Neural progenitor cell (in vitro differentiated cells): ENCODE data around the gene PRRG4. TPM values are rescaled to one million over a fixed set of nuclear protein-coding genes. Genes with fewer than 3 reads are reported as not detected.

Experiments
- DNase-seq: peaks from one replicate; pipeline ENCODE4 v3.0.0-alpha.2; 2016; ENCODE audit warnings: low spot score
- H2AFZ ChIP-seq: fragments of 200-600 bp; sonication (generic); replicated peaks from 2 replicates; pipeline ENCODE4 v1.6.1; 2016; ENCODE audit warnings: antibody characterized with exemption
- H3F3A ChIP-seq: fragments of 200-600 bp; sonication (generic); 2 replicates; pipeline ENCODE4 v1.6.1; 2016; ENCODE audit warnings: antibody characterized with exemption, low read depth
- H3K27ac ChIP-seq: fragments of 200-600 bp; sonication (generic); 2 replicates; pipeline ENCODE4 v1.5.1; 2016; ENCODE audit warnings: mild to moderate bottlenecking
- H3K27me3 ChIP-seq: fragments of 200-600 bp; sonication (generic); 2 replicates; pipeline ENCODE4 v1.6.1; 2016; ENCODE audit warnings: mild to moderate bottlenecking, moderate library complexity
- H3K36me3 ChIP-seq: fragments of 200-600 bp; sonication (generic); 2 replicates; pipeline ENCODE4 v1.5.1; 2016
- H3K4me1 ChIP-seq: fragments of 200-600 bp; sonication (generic); 2 replicates; pipeline ENCODE4 v1.6.1; 2016; ENCODE audit warnings: mixed run types
- H3K4me2 ChIP-seq: fragments of 200-600 bp; sonication (generic); 2 replicates; pipeline ENCODE4 v1.6.1; 2016
- H3K4me3 ChIP-seq: fragments of 200-600 bp; sonication (generic); 2 replicates; pipeline ENCODE4 v1.5.1; 2016
- H3K79me2 ChIP-seq: fragments of 200-600 bp; sonication (generic); 2 replicates; pipeline ENCODE4 v1.6.1; 2016; ENCODE audit warnings: low read depth
- H3K9ac ChIP-seq: fragments of 200-600 bp; sonication (generic); 2 replicates; pipeline ENCODE4 v1.6.1; 2016
- H3K9me3 ChIP-seq: fragments of 200-600 bp; sonication (generic); 2 replicates; pipeline ENCODE4 v1.5.1; 2016; ENCODE audit warnings: low read depth
- H4K20me1 ChIP-seq: fragments of 200-600 bp; sonication (generic); 2 replicates; pipeline ENCODE4 v1.6.1; 2016; ENCODE audit warnings: low read depth
- H3K27ac Mint-ChIP-seq: 3 replicates; pipeline ENCODE4 v1.8.0; 2021; ENCODE audit warnings: mixed read lengths
- H3K27me3 Mint-ChIP-seq: 2 replicates; pipeline ENCODE4 v1.8.0; 2022; ENCODE audit warnings: low read depth, mild to moderate bottlenecking, inconsistent platforms, moderate library complexity, mixed read lengths; ENCODE audit not compliant: insufficient read depth
- H3K36me3 Mint-ChIP-seq: 3 replicates; pipeline ENCODE4 v1.8.0; 2021; ENCODE audit warnings: mixed read lengths
- H3K4me1 Mint-ChIP-seq: 3 replicates; pipeline ENCODE4 v1.8.0; 2021; ENCODE audit warnings: mixed read lengths
- H3K4me3 Mint-ChIP-seq: 3 replicates; pipeline ENCODE4 v1.8.0; 2021; ENCODE audit warnings: mild to moderate bottlenecking, moderate library complexity, mixed read lengths
- H3K9me3 Mint-ChIP-seq: 3 replicates; pipeline ENCODE4 v1.8.0; 2020; ENCODE audit warnings: mixed read lengths
- CTCF ChIP-seq: fragments of 200-600 bp; sonication (generic); IDR thresholded peaks from 2 replicates; pipeline ENCODE4 v1.5.1; 2017; ENCODE audit warnings: antibody characterized with exemption, mild to moderate bottlenecking
- EZH2 ChIP-seq: fragments of 200-600 bp; sonication (generic); IDR thresholded peaks from 2 replicates; pipeline ENCODE4 v1.6.1; 2017; ENCODE audit warnings: antibody characterized with exemption, mild to moderate bottlenecking, moderate library complexity
- EZH2phosphoT487 ChIP-seq: fragments of 200-600 bp; sonication (generic); IDR thresholded peaks from 2 replicates; pipeline ENCODE4 v1.6.1; 2017; ENCODE audit warnings: antibody characterized with exemption
- total RNA-seq: library from RNA; depleted of rRNA; stranded (reverse); fragments of >200 nt; gene quantifications from 2 replicates; pipeline ENCODE4 v1.2.3, GENCODE V29; 2015; ENCODE audit warnings: low replicate concordance

The PRRG4 gene
- total RNA-seq, 1 donor from 2014 or later = 0.06 TPM

GRCh38 chr11:32892355-32893092, 62.8 kb downstream of the PRRG4 start, which contains the start of gene QSER1:
QSER1 (plus strand) TSS chr11:32892811; CDS start chr11:32893126, 315 bp downstream.
- H3K27me3 ChIP-seq = no peaks in the 10 kb centered on the region
- H3K36me3 ChIP-seq = no peaks in the 10 kb centered on the region
- H3K27ac ChIP-seq = peak within 1 kb of the TSS; percentile 93
- peaks cover 30% of the 10 kb centered on the region for H3K4me1 ChIP-seq
- Mint-ChIP-seq H3K36me3 (peaks cover 10% of the 10 kb centered on the region), H3K9me3 (peaks cover 10% of the 10 kb centered on the region), H3K27me3 (peaks cover 14% of the 10 kb centered on the region), H3K27ac (peak within 1 kb of the TSS; percentile 99), H3K4me3 (peak within 1 kb of the TSS; percentile 96), H3K4me1 (peaks cover 35% of the 10 kb centered on the region)
- peak within 1 kb of the TSS; percentile 97 for H3K4me3 ChIP-seq
- TF ChIP-seq EZH2 (peak; percentile 14), EZH2phosphoT487 (no peak), CTCF (no peak)
- H3K9me3 ChIP-seq = no peaks in the 10 kb centered on the region
- H4K20me1 ChIP-seq = peaks cover 12% of the 10 kb centered on the region
- peak within 1 kb of the TSS; percentile 75 for H3K9ac ChIP-seq
- H3K4me2 ChIP-seq = peak within 1 kb of the TSS; percentile 95
- peak within 1 kb of the TSS; percentile 69 for H2AFZ ChIP-seq
- peaks cover 41% of the 10 kb centered on the region for H3F3A ChIP-seq
- DNase-seq = peak; percentile 88
- peaks cover 60% of the 10 kb centered on the region for H3K79me2 ChIP-seq

GRCh38 chr11:32893093-32893342, 63.3 kb downstream of the PRRG4 start:
- Histone ChIP-seq H4K20me1 (peaks cover 16% of the 10 kb centered on the region), H3K36me3 (no peaks in the 10 kb centered on the region), H3K4me2 (peak overlapping the region; percentile 95), H3K9ac (peak overlapping the region; percentile 67), H3K27me3 (no peaks in the 10 kb centered on the region), H3F3A (peaks cover 41% of the 10 kb centered on the region), H3K27ac (peak overlapping the region; percentile 93), H2AFZ (no peak overlapping the region), H3K9me3 (no peaks in the 10 kb centered on the region), H3K4me3 (peak overlapping the region; percentile 97), H3K79me2 (peaks cover 65% of the 10 kb centered on the region), H3K4me1 (peaks cover 30% of the 10 kb centered on the region)
- Mint-ChIP-seq H3K27me3 (peaks cover 14% of the 10 kb centered on the region), H3K4me1 (peaks cover 33% of the 10 kb centered on the region), H3K4me3 (peak overlapping the region; percentile 96), H3K27ac (no peak overlapping the region), H3K36me3 (peaks cover 14% of the 10 kb centered on the region), H3K9me3 (peaks cover 6% of the 10 kb centered on the region)
- TF ChIP-seq CTCF = no peak
- no peak for TF ChIP-seq EZH2phosphoT487
- TF ChIP-seq EZH2 = no peak
- no peak for DNase-seq

- Histone ChIP-seq H3K9me3 (no peaks in the 10 kb centered on the region), H3K9ac (peak overlapping the region; percentile 67), H2AFZ (peak overlapping the region; percentile 53), H3F3A (peaks cover 41% of the 10 kb centered on the region), H3K79me2 (peaks cover 71% of the 10 kb centered on the region), H3K27me3 (no peaks in the 10 kb centered on the region), H3K27ac (peak overlapping the region; percentile 93), H4K20me1 (peaks cover 18% of the 10 kb centered on the region), H3K36me3 (no peaks in the 10 kb centered on the region), H3K4me3 (peak overlapping the region; percentile 97), H3K4me1 (peaks cover 30% of the 10 kb centered on the region), H3K4me2 (peak overlapping the region; percentile 87)
- Mint-ChIP-seq H3K4me3 (peak overlapping the region; percentile 96), H3K36me3 (peaks cover 14% of the 10 kb centered on the region), H3K4me1 (peaks cover 33% of the 10 kb centered on the region), H3K9me3 (peaks cover 6% of the 10 kb centered on the region), H3K27ac (peak overlapping the region; percentile 98), H3K27me3 (peaks cover 14% of the 10 kb centered on the region)
- TF ChIP-seq EZH2 (no peak), EZH2phosphoT487 (no peak), CTCF (peak; percentile 71)
- DNase-seq = peak; percentile 92
Measured at GRCh38 chr11:32893343-32894148, 63.8 kb downstream of the PRRG4 start.
